Astrocyte (in vitro differentiated cells and primary cell): Measurements from ENCODE around the gene PIP4K2B. TPM values are rescaled to one million over a fixed set of nuclear protein-coding genes. Genes with fewer than 3 reads are reported as not detected.

Experiments
- DNase-seq: peaks from one replicate; pipeline ENCODE4 v3.0.0-alpha.2; 2010; ENCODE audit warnings: low read depth
- FAIRE-seq: peaks from 2 replicates; lab custom pipeline; 2011; peaks lifted over from hg19 to GRCh38; lab: Jason Lieb, UNC
- H2AFZ ChIP-seq: 2 replicates; pipeline ENCODE4 v1.6.0; 2012; ENCODE audit warnings: low read depth, low read length, inconsistent platforms
- H3K27ac ChIP-seq: 2 replicates; pipeline ENCODE4 v1.5.1; 2011; ENCODE audit warnings: low read depth, low read length, inconsistent platforms
- H3K27me3 ChIP-seq: 2 replicates; pipeline ENCODE4 v1.6.0; 2011; ENCODE audit warnings: low read length, inconsistent platforms; ENCODE audit not compliant: insufficient read depth
- H3K36me3 ChIP-seq: 2 replicates; pipeline ENCODE4 v1.5.1; 2011; ENCODE audit warnings: low read length, inconsistent platforms; ENCODE audit not compliant: insufficient read depth
- H3K4me1 ChIP-seq: 2 replicates; pipeline ENCODE4 v1.5.1; 2011; ENCODE audit warnings: low read length, inconsistent platforms; ENCODE audit not compliant: insufficient read depth
- H3K4me2 ChIP-seq: 2 replicates; pipeline ENCODE4 v1.6.0; 2012; ENCODE audit warnings: low read length, inconsistent platforms
- H3K4me3 ChIP-seq: 2 replicates; pipeline ENCODE4 v1.5.1; 2011; ENCODE audit warnings: low read depth, mild to moderate bottlenecking, low read length, inconsistent platforms; ENCODE audit not compliant: insufficient read depth
- H3K79me2 ChIP-seq: 2 replicates; pipeline ENCODE4 v1.6.0; 2012; ENCODE audit warnings: mild to moderate bottlenecking, low read length, inconsistent platforms; ENCODE audit not compliant: insufficient read depth
- H3K9ac ChIP-seq: 2 replicates; pipeline ENCODE4 v1.6.0; 2012; ENCODE audit warnings: mild to moderate bottlenecking, low read length, inconsistent platforms
- H3K9me3 ChIP-seq: 2 replicates; pipeline ENCODE4 v1.5.1; 2012; ENCODE audit warnings: low read depth, mild to moderate bottlenecking, low read length, inconsistent platforms; ENCODE audit not compliant: insufficient read depth
- H4K20me1 ChIP-seq: 2 replicates; pipeline ENCODE4 v1.6.0; 2012; ENCODE audit warnings: low read length, inconsistent platforms; ENCODE audit not compliant: insufficient read depth
- H3K27ac Mint-ChIP-seq: one replicate; pipeline ENCODE4 v1.8.0; 2021; ENCODE audit warnings: mild to moderate bottlenecking, mixed read lengths; ENCODE audit not compliant: unreplicated experiment
- H3K27me3 Mint-ChIP-seq: one replicate; pipeline ENCODE4 v1.8.0; 2021; ENCODE audit warnings: low read depth, mixed read lengths; ENCODE audit not compliant: unreplicated experiment
- H3K36me3 Mint-ChIP-seq: one replicate; pipeline ENCODE4 v1.8.0; 2021; ENCODE audit warnings: low read depth, mixed read lengths; ENCODE audit not compliant: unreplicated experiment
- H3K4me1 Mint-ChIP-seq: one replicate; pipeline ENCODE4 v1.8.0; 2021; ENCODE audit warnings: low read depth, mixed read lengths; ENCODE audit not compliant: unreplicated experiment
- H3K4me3 Mint-ChIP-seq: one replicate; pipeline ENCODE4 v1.8.0; 2021; ENCODE audit warnings: mild to moderate bottlenecking, moderate library complexity, mixed read lengths; ENCODE audit not compliant: unreplicated experiment
- H3K9me3 Mint-ChIP-seq: one replicate; pipeline ENCODE4 v1.8.0; 2021; ENCODE audit warnings: mild to moderate bottlenecking, mixed read lengths; ENCODE audit not compliant: unreplicated experiment
- EZH2 ChIP-seq: IDR thresholded peaks from 2 replicates; pipeline ENCODE4 v1.6.1; 2012; ENCODE audit warnings: mild to moderate bottlenecking, low read length, inconsistent platforms; ENCODE audit not compliant: insufficient read depth
- total RNA-seq: library from RNA; stranded (reverse); gene quantifications from 2 replicates; pipeline ENCODE4 v1.2.1, GENCODE V29; 2021
- TF ChIP-seq, protein P1 (sequence below): IDR thresholded peaks from 2 replicates; pipeline ENCODE4 v1.5.1; 2011; ENCODE audit warnings: low read depth, mild to moderate bottlenecking, inconsistent platforms, low read length, moderate library complexity; ENCODE audit not compliant: insufficient read depth

Gene PIP4K2B
- total RNA-seq, 1 donor from 2014 or later: 58.2 TPM

DNA sequence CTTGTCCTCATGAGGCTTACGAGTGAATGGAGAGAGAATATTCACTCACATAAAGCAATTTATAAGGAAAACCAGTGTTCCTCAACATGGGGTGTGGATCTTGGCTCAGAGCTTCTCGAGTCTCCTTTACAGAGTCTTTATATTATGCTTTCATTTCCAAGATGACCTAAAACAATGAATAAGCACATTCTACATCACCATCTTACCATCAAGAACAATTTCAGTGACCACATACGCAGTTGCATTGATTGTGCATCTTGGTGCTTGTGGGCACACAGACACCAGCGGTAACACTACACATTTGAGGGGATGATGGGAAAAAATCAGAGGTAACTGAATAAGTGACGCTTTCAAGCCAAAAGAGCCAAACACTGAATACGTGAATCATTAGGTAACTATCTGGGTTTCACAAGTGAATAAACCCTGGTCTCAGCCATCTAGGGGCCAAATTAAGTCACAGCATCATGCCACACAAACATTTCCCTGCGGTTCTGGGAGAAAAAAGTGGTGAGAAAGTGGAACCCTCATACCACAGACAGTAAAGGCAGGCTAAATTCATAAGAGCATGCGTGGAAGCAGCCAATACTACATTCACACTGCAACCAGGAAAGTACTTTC, 16.3 kb upstream of the PIP4K2B start:
- Histone ChIP-seq H3K9ac (peak overlapping the region; percentile 26), H3K4me3 (no peak overlapping the region), H3K9me3 (no peaks in the 10 kb centered on the region), H3K4me2 (peak overlapping the region; percentile 32), H3K27me3 (no peaks in the 10 kb centered on the region), H3K36me3 (peaks cover 18% of the 10 kb centered on the region), H3K27ac (peak overlapping the region; percentile 47), H3K4me1 (peaks cover 7% of the 10 kb centered on the region), H4K20me1 (peaks cover 10% of the 10 kb centered on the region), H2AFZ (no peak overlapping the region), H3K79me2 (peaks cover 33% of the 10 kb centered on the region)
- DNase-seq: peak; percentile 85
- no peak overlapping the region for H3K27ac Mint-ChIP-seq
- H3K9me3 Mint-ChIP-seq: no peaks in the 10 kb centered on the region
- H3K4me3 Mint-ChIP-seq: peak overlapping the region; percentile 55
- FAIRE-seq: no peak
- peaks cover 12% of the 10 kb centered on the region for H3K36me3 Mint-ChIP-seq
- no peaks in the 10 kb centered on the region for H3K27me3 Mint-ChIP-seq
- H3K4me1 Mint-ChIP-seq: peaks cover 1% of the 10 kb centered on the region
- TF ChIP-seq, protein P1, sequence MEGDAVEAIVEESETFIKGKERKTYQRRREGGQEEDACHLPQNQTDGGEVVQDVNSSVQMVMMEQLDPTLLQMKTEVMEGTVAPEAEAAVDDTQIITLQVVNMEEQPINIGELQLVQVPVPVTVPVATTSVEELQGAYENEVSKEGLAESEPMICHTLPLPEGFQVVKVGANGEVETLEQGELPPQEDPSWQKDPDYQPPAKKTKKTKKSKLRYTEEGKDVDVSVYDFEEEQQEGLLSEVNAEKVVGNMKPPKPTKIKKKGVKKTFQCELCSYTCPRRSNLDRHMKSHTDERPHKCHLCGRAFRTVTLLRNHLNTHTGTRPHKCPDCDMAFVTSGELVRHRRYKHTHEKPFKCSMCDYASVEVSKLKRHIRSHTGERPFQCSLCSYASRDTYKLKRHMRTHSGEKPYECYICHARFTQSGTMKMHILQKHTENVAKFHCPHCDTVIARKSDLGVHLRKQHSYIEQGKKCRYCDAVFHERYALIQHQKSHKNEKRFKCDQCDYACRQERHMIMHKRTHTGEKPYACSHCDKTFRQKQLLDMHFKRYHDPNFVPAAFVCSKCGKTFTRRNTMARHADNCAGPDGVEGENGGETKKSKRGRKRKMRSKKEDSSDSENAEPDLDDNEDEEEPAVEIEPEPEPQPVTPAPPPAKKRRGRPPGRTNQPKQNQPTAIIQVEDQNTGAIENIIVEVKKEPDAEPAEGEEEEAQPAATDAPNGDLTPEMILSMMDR: peak; percentile 46
- no peak for TF ChIP-seq EZH2

DNA sequence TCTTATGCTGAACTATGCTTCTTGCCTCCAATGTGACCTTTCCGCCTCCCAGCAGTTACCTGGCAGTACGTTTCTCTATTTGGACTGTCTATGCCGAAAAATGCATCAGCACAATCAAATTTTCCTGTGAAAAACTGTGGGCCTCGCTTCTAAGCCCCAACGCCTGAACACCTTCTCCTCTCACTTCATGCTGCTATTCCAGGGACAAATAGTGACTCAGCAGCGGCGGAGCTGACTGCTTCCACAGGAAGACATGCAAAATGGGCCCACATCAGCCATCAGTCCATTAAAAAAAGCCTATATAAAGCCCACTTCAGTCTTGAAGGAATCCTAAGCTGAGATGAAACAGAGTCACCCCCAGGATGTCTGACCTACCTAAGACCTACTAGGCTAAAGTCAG, 10.5 kb upstream of the PIP4K2B start:
- peaks cover 23% of the 10 kb centered on the region for H3K36me3 Mint-ChIP-seq
- no peaks in the 10 kb centered on the region for H3K27me3 ChIP-seq
- peaks cover 41% of the 10 kb centered on the region for H3K36me3 ChIP-seq

More for the DNA sequence above, 10.5 kb upstream of the PIP4K2B start:
- Histone ChIP-seq H4K20me1 (no peaks in the 10 kb centered on the region), H3K4me1 (no peaks in the 10 kb centered on the region), H2AFZ (no peak overlapping the region), H3K4me2 (no peak overlapping the region), H3K4me3 (no peak overlapping the region), H3K79me2 (no peaks in the 10 kb centered on the region), H3K9me3 (no peaks in the 10 kb centered on the region), H3K9ac (no peak overlapping the region), H3K27ac (no peak overlapping the region)
- Mint-ChIP-seq H3K27ac (no peak overlapping the region), H3K4me1 (no peaks in the 10 kb centered on the region), H3K4me3 (no peak overlapping the region), H3K27me3 (no peaks in the 10 kb centered on the region), H3K9me3 (no peaks in the 10 kb centered on the region)
- no peak for FAIRE-seq
- no peak for DNase-seq
- no peak for TF ChIP-seq EZH2
- TF ChIP-seq, protein P1: no peak
